T-cell (primary cell): ENCODE data around the gene TBL1XR1. TPM values are rescaled to one million over a fixed set of nuclear protein-coding genes. Genes with fewer than 3 reads are reported as not detected.

Experiments
- ATAC-seq, 4 experiments: fragments of 200-7000 bp in 3 of 4; fragments of 150-1000 bp in 1 of 4; cut with Tn5 transposase; replicated peaks in 1 of 4; 1 replicate in 3 of 4; 2 replicates in 1 of 4; pipeline ENCODE4 v1.10.0; 2021; ENCODE audit warnings: moderate library complexity in 3 of 4, mild to moderate bottlenecking in 2 of 4, moderate number of reproducible peaks in 1 of 4
- CTCF ChIA-PET, 2 donors: fragments of 300-600 bp; sonication (Branson Sonifier 250); formaldehyde crosslinking; loops; one replicate each; lab custom pipeline; 2022; ENCODE audit warnings: antibody characterized with exemption in 2 of 2; lab: Charles Lee
- POLR2A ChIA-PET, 2 donors: fragments of 300-600 bp; sonication (Branson Sonifier 250); formaldehyde crosslinking; loops; one replicate each; lab custom pipeline; 2022; ENCODE audit warnings: antibody characterized with exemption in 2 of 2; lab: Charles Lee
- DNase-seq, 35 experiments: peaks; one replicate each; pipeline versions ENCODE4 v3.0.0 to v3.0.0-alpha.2; 2013 to 2023
- H3K27ac ChIP-seq: one replicate; pipeline ENCODE4 v1.5.1; 2013; ENCODE audit warnings: low read length
- H3K27me3 ChIP-seq, 2 experiments: replicated peaks in 1 of 2; 1 replicate in 1 of 2; 2 replicates in 1 of 2; pipeline versions ENCODE4 v1.6.1 to v1.7.0; 2013; ENCODE audit warnings: low read length in 1 of 2, mixed read lengths in 1 of 2; ENCODE audit not compliant: control insufficient read depth in 2 of 2, insufficient read depth in 2 of 2; ENCODE audit errors: extremely low read depth in 1 of 2
- H3K36me3 ChIP-seq, 2 donors: 1 replicate in 1 of 2; 2 replicates in 1 of 2; pipeline versions ENCODE4 v1.6.1 to v1.7.0; 2013; ENCODE audit warnings: low read length in 1 of 2; ENCODE audit not compliant: control insufficient read depth in 2 of 2, insufficient read depth in 1 of 2; ENCODE audit errors: extremely low read depth in 1 of 2
- H3K4me1 ChIP-seq, 2 experiments: 1 replicate in 1 of 2; 2 replicates in 1 of 2; pipeline versions ENCODE4 v1.6.1 to v1.7.0; 2013; ENCODE audit warnings: low read length in 2 of 2, mixed read lengths in 1 of 2; ENCODE audit not compliant: insufficient read depth in 2 of 2, control insufficient read depth in 1 of 2; ENCODE audit errors: extremely low read depth in 1 of 2
- H3K4me3 ChIP-seq, 2 donors: 1 replicate in 1 of 2; 2 replicates in 1 of 2; pipeline versions ENCODE4 v1.5.1 to v1.7.0; 2013; ENCODE audit warnings: mild to moderate bottlenecking in 2 of 2, low read length in 1 of 2, moderate library complexity in 1 of 2; ENCODE audit not compliant: control insufficient read depth in 1 of 2; ENCODE audit errors: extremely low read depth in 1 of 2
- H3K9me3 ChIP-seq: 2 replicates; pipeline ENCODE4 v1.7.0; 2013
- H3K27ac Mint-ChIP-seq, 2 donors: one replicate each; pipeline ENCODE4 v1.8.0; 2020 to 2021; ENCODE audit warnings: mild to moderate bottlenecking in 2 of 2, mixed read lengths in 2 of 2
- H3K27me3 Mint-ChIP-seq, 2 donors: one replicate each; pipeline ENCODE4 v1.8.0; 2021 to 2022; ENCODE audit warnings: mixed read lengths in 2 of 2
- H3K36me3 Mint-ChIP-seq: one replicate; pipeline ENCODE4 v1.8.0; 2021; ENCODE audit warnings: mixed read lengths
- H3K4me1 Mint-ChIP-seq, 3 donors: one replicate each; pipeline ENCODE4 v1.8.0; 2020 to 2022; ENCODE audit warnings: mixed read lengths in 3 of 3, mild to moderate bottlenecking in 1 of 3
- H3K4me3 Mint-ChIP-seq, 3 donors: one replicate each; pipeline ENCODE4 v1.8.0; 2020 to 2022; ENCODE audit warnings: mild to moderate bottlenecking in 3 of 3, mixed read lengths in 3 of 3, moderate library complexity in 3 of 3
- H3K9me3 Mint-ChIP-seq, 3 donors: one replicate each; pipeline ENCODE4 v1.8.0; 2020 to 2022; ENCODE audit warnings: mixed read lengths in 3 of 3
- WGBS: methylation state at CpG from one replicate; pipeline ENCODE4 v1.1.5; 2013; ENCODE audit warnings: missing lambda C conversion rate; ENCODE audit not compliant: insufficient coverage; 5-methylcytosine and 5-hydroxymethylcytosine counted together
- total RNA-seq, 35 experiments: library from RNA in 6 of 35; stranded (reverse) in 6 of 35; fragments of 120-200 nt in 1 of 35; gene quantifications; one replicate each; pipeline versions ENCODE4 v1.2.1 to v1.2.4 and lab custom pipeline; 2013 to 2026

The TBL1XR1 gene
- total RNA-seq, 5 donors from 2014 or later (not counting 1 experiment from before 2014, with no cell fraction given) = 120 to 156 (median 140) TPM

- Histone ChIP-seq H3K4me1 (no peaks in the 10 kb centered on the region), H3K9me3 (no peaks in the 10 kb centered on the region), H3K27ac (no peak overlapping the region), H3K27me3 (no peaks in the 10 kb centered on the region), H3K4me3 (no peak overlapping the region), H3K36me3 (no peaks in the 10 kb centered on the region)
- H3K4me3 Mint-ChIP-seq = no peak overlapping the region
- peaks cover 4 to 8% (median 6%) of the 10 kb centered on the region in 3 donors for H3K4me1 Mint-ChIP-seq
- POLR2A ChIA-PET = no interaction called here
- no peaks in the 10 kb centered on the region for H3K9me3 Mint-ChIP-seq
- no peaks in the 10 kb centered on the region for H3K36me3 Mint-ChIP-seq
- CTCF ChIA-PET = no interaction called here
- ATAC-seq = no peak
- no peak overlapping the region for H3K27ac Mint-ChIP-seq
- H3K27me3 Mint-ChIP-seq = no peaks in the 10 kb centered on the region
- DNase-seq = no peak
- no CpG with 5 or more reads among the region's 2 CpGs for WGBS
Measured at GRCh38 chr3:177234121-177234520, 36.8 kb upstream of the TBL1XR1 start.

GRCh38 chr3:177231242-177231641 lies 34.0 kb upstream of the TBL1XR1 start:
- no peaks in the 10 kb centered on the region for H3K27me3 ChIP-seq
- DNase-seq (no peak), ATAC-seq (no peak)
- peaks cover 2 to 9% (median 3%) of the 10 kb centered on the region in 3 donors for H3K4me1 Mint-ChIP-seq
- no peak overlapping the region for H3K27ac ChIP-seq
- H3K9me3 Mint-ChIP-seq = no peaks in the 10 kb centered on the region
- WGBS = no CpG with 5 or more reads among the region's 2 CpGs
- ChIA-PET POLR2A (interaction anchor here in 1 of 2 donors (0.6 kb wide), 1 partner anchor 15 kb away, joined by 4 read pairs; no protein-coding TSS in a partner anchor), CTCF (interaction anchor here in 1 of 2 donors (0.7 kb wide), 1 partner anchor 305 kb away, joined by 3 read pairs; no protein-coding TSS in a partner anchor)
- no peaks in the 10 kb centered on the region for H3K36me3 ChIP-seq
- no peak overlapping the region for H3K4me3 ChIP-seq
- H3K9me3 ChIP-seq = no peaks in the 10 kb centered on the region
- no peak overlapping the region for H3K27ac Mint-ChIP-seq
- peaks cover 0 to under 1% of the 10 kb centered on the region in 2 experiments for H3K4me1 ChIP-seq
- no peak overlapping the region for H3K4me3 Mint-ChIP-seq
- H3K36me3 Mint-ChIP-seq = no peaks in the 10 kb centered on the region
- no peaks in the 10 kb centered on the region for H3K27me3 Mint-ChIP-seq

DNA sequence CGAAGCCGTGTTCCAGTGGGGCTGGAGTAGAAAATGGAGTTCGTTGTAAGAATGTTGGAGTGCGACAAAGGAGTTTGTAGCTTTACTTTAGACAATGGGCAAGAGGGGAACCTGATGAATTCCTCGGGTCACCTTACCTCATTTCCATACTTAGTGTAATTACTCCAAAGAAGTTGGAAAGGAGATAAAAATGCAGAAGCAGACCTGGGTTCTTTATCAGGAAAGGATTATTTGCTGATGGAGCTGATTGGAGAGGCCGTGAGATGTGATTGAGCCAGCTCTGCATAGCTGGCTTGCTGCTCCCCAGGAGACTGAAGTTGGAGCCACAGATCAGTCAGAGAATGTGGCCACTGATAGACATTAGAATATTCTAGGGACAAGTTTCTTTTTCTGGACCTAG lies 33.4 kb upstream of the TBL1XR1 start:
- Histone ChIP-seq H3K27me3 (no peaks in the 10 kb centered on the region), H3K27ac (no peak overlapping the region), H3K36me3 (no peaks in the 10 kb centered on the region), H3K4me1 (peaks cover 2 to 4% of the 10 kb centered on the region in 2 experiments), H3K4me3 (no peak overlapping the region), H3K9me3 (no peaks in the 10 kb centered on the region)
- Mint-ChIP-seq H3K36me3 (no peaks in the 10 kb centered on the region), H3K9me3 (no peaks in the 10 kb centered on the region), H3K27ac (no peak overlapping the region), H3K4me3 (no peak overlapping the region), H3K4me1 (peaks cover 3 to 9% (median 5%) of the 10 kb centered on the region in 3 donors), H3K27me3 (no peaks in the 10 kb centered on the region)
- POLR2A ChIA-PET = interaction anchor here (0.6 to 0.7 kb wide), 2 partner anchors 30 to 171 kb away, joined by 5 to 10 read pairs; no protein-coding TSS in a partner anchor
- CTCF ChIA-PET = interaction anchor here (0.7 kb wide), 3 partner anchors 90 to 305 kb away, joined by 3 read pairs; no protein-coding TSS in a partner anchor
- ATAC-seq = no peak
- no peak for DNase-seq
- WGBS = 92% methylated on average over 1 of the region's 6 CpGs

GRCh38 chr3:177229791-177230190 lies 32.5 kb upstream of the TBL1XR1 start:
- POLR2A ChIA-PET = interaction anchor here in 1 of 2 donors (0.7 kb wide), 1 partner anchor 9 kb away, joined by 4 read pairs; no protein-coding TSS in a partner anchor
- H3K4me1 Mint-ChIP-seq = peaks cover 4 to 10% (median 6%) of the 10 kb centered on the region in 3 donors
- no CpG with 5 or more reads among the region's 1 CpG for WGBS

GRCh38 chr3:177228601-177229190 lies 31.4 kb upstream of the TBL1XR1 start:
- no peaks in the 10 kb centered on the region for H3K27me3 Mint-ChIP-seq

More at GRCh38 chr3:177229791-177230190, 32.5 kb upstream of the TBL1XR1 start:
- Histone ChIP-seq H3K27me3 (no peaks in the 10 kb centered on the region), H3K36me3 (no peaks in the 10 kb centered on the region), H3K4me3 (no peak overlapping the region), H3K4me1 (peaks cover 4 to 8% of the 10 kb centered on the region in 2 experiments), H3K9me3 (no peaks in the 10 kb centered on the region), H3K27ac (no peak overlapping the region)
- H3K9me3 Mint-ChIP-seq = no peaks in the 10 kb centered on the region
- ATAC-seq (no peak), DNase-seq (no peak)
- CTCF ChIA-PET = interaction anchor here in 1 of 2 donors (0.7 kb wide), 1 partner anchor 89 kb away, joined by 3 read pairs; no protein-coding TSS in a partner anchor
- no peaks in the 10 kb centered on the region for H3K27me3 Mint-ChIP-seq
- H3K27ac Mint-ChIP-seq = no peak overlapping the region
- no peak overlapping the region for H3K4me3 Mint-ChIP-seq
- H3K36me3 Mint-ChIP-seq = no peaks in the 10 kb centered on the region

DNA sequence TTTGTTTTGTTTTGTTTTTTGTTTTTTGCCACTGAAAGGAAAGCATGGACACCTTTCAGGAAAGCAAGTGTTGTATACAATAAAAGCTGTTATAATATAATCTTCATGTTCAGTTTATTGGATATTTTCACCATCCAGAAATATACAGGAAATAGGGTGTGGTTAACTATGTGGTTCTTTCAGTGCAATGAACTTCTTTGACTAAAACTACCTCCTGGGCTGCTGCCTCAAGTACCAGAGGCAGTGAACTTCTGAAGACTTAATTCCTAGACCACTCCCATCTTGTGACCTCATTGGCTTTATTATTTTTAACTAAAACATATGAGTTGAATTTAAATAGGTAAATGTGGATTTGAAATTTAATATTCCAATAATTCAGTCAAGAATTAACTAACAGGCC lies 27.1 kb upstream of the TBL1XR1 start:
- ATAC-seq = peak; percentile 66 to 87 (median 78)

More at GRCh38 chr3:177228601-177229190, 31.4 kb upstream of the TBL1XR1 start:
- ATAC-seq = no peak
- Histone ChIP-seq H3K27ac (no peak overlapping the region), H3K4me1 (peaks cover 11 to 16% of the 10 kb centered on the region in 2 experiments), H3K27me3 (no peaks in the 10 kb centered on the region), H3K36me3 (no peaks in the 10 kb centered on the region), H3K4me3 (no peak overlapping the region), H3K9me3 (no peaks in the 10 kb centered on the region)
- POLR2A ChIA-PET = interaction anchor here in 1 of 2 donors (0.6 kb wide), 1 partner anchor 169 kb away, joined by 7 read pairs; no protein-coding TSS in a partner anchor
- H3K9me3 Mint-ChIP-seq = no peaks in the 10 kb centered on the region
- no peak overlapping the region for H3K27ac Mint-ChIP-seq
- H3K4me3 Mint-ChIP-seq = no peak overlapping the region
- DNase-seq = no peak
- H3K4me1 Mint-ChIP-seq = peaks cover 14 to 20% (median 16%) of the 10 kb centered on the region in 3 donors
- CTCF ChIA-PET = interaction anchor here in 1 of 2 donors (0.6 kb wide), 1 partner anchor 32 kb away, joined by 3 read pairs; no protein-coding TSS in a partner anchor
- no peaks in the 10 kb centered on the region for H3K36me3 Mint-ChIP-seq
- 96% methylated on average over 12 of the region's 25 CpGs for WGBS

More for the DNA sequence above, 27.1 kb upstream of the TBL1XR1 start:
- Mint-ChIP-seq H3K27me3 (no peaks in the 10 kb centered on the region), H3K4me1 (peaks cover 33 to 50% (median 39%) of the 10 kb centered on the region in 3 donors), H3K27ac (peak overlapping the region; percentile 58 to 61), H3K4me3 (no peak overlapping the region), H3K9me3 (no peaks in the 10 kb centered on the region), H3K36me3 (no peaks in the 10 kb centered on the region)
- Histone ChIP-seq H3K36me3 (no peaks in the 10 kb centered on the region), H3K4me1 (peaks cover 15 to 22% of the 10 kb centered on the region in 2 experiments), H3K27me3 (no peaks in the 10 kb centered on the region), H3K9me3 (no peaks in the 10 kb centered on the region), H3K4me3 (no peak overlapping the region), H3K27ac (no peak overlapping the region)
- CTCF ChIA-PET = no interaction called here
- peak in 3 of 35 experiments; percentile 4 to 38 (median 14) for DNase-seq
- POLR2A ChIA-PET = no interaction called here
